Measurements from ENCODE around the gene TPSB2. TPM values are rescaled to one million over a fixed set of nuclear protein-coding genes. Genes with fewer than 3 reads are reported as not detected.

Gene TPSB2
- total and polyA plus RNA-seq, 8 donors, result 0.13 to 55.5 (median 1.6) TPM; not detected in 4

DNA sequence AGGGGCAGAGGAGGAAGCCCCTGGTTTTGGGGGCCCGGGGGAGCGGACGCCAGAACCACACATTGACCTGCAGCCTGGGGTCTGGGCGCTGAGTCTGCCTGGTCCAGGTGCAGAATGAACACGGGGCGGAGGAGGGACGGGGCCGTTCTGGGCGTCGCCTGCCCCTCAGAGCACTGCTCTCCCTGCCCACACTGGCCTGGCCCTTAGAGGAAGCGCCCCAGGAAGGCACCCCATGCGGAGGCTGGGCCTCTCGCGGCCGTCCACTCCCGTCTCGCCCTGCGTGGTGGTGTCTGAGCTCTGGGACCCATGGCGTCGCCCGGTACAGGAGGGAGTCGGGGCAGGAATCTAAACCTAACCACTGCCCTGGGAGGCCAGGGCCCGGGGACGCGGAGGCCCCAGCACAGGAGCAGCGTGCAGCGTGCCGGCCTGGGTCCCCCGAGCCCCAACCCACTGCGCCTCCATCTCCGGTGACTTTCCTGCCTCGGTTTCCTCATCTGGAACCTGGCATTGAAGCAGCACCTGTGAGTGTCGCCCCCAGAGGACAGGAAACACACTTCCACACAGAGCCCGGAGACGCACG is 30.2 kb upstream of the TPSB2 start:
- no peak overlapping the region for H3K27ac ChIP-seq
- no peaks in the 10 kb centered on the region for H3K36me3 ChIP-seq
- DNase-seq (no peak), ATAC-seq (no peak)
- H3K4me3 ChIP-seq, result no peak overlapping the region
- no peaks in the 10 kb centered on the region for H3K4me1 ChIP-seq
- no peaks in the 10 kb centered on the region for H3K9me3 ChIP-seq
- H3K27me3 ChIP-seq, result peaks cover 27 to 83% of the 10 kb centered on the region in 2 donors
- TF ChIP-seq, protein P1, sequence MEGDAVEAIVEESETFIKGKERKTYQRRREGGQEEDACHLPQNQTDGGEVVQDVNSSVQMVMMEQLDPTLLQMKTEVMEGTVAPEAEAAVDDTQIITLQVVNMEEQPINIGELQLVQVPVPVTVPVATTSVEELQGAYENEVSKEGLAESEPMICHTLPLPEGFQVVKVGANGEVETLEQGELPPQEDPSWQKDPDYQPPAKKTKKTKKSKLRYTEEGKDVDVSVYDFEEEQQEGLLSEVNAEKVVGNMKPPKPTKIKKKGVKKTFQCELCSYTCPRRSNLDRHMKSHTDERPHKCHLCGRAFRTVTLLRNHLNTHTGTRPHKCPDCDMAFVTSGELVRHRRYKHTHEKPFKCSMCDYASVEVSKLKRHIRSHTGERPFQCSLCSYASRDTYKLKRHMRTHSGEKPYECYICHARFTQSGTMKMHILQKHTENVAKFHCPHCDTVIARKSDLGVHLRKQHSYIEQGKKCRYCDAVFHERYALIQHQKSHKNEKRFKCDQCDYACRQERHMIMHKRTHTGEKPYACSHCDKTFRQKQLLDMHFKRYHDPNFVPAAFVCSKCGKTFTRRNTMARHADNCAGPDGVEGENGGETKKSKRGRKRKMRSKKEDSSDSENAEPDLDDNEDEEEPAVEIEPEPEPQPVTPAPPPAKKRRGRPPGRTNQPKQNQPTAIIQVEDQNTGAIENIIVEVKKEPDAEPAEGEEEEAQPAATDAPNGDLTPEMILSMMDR (IDR thresholded peaks at IDR 0.05), result no peak
- intact Hi-C loops (cut with DNase I), result no loop called here

- no peak for DNase-seq
- intact Hi-C loops (cut with DNase I), result no loop called here
- Histone ChIP-seq H3K4me1 (no peaks in the 10 kb centered on the region), H3K4me3 (no peak overlapping the region), H3K36me3 (no peaks in the 10 kb centered on the region), H3K9me3 (no peaks in the 10 kb centered on the region), H3K27me3 (peaks cover 27 to 84% of the 10 kb centered on the region in 2 donors), H3K27ac (no peak overlapping the region)
- no peak for ATAC-seq
- TF ChIP-seq, protein P1 (IDR thresholded peaks at IDR 0.05), result no peak
Measured at GRCh38 chr16:1259760-1260068, 29.7 kb upstream of the TPSB2 start.

DNA sequence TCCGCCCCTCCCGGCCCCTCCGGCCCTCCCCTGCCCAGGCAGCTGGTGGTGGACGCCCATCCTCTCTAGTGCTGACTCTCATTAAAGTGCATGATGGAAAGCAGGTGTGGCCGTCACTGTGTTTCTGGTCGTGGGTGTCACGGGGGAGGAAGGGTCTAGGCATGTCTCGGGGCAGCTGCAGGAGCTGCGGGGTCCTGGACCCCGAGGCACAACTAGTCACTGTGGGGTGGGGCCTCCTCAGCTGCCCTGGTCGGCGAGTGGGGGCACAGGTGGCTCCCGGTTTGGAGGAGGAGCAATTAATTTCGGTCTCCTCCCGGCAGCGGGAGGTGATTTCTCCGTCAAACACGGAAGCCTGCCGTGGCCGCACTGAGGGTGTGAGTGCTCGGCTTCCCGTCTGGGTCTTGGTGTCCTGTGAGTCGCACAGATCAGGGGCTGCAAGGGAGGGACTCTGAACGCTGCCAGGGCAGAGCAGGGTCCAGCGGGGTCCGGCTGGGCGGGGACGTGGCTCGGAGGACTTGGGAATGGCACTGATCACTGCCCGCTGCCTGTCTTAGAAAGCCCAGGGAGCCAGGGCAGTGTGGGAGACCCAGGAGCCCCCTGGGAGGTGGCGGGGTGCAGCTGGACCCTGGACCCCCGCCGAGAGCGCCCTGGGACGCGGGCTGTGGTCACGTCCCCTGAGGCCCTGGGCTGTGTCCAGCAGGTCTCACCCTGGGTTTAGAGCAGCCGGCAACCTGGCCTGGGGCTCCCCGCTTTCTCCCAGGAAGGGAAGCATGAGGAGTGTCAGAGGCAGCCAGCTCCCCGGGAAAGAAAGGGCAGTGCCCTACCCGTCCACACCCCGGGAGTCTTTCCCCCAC is 29.1 kb upstream of the TPSB2 start:
- no peak overlapping the region for H3K4me3 ChIP-seq
- intact Hi-C loops (cut with DNase I), result no loop called here
- H3K27ac ChIP-seq, result no peak overlapping the region
- H3K36me3 ChIP-seq, result no peaks in the 10 kb centered on the region
- no peaks in the 10 kb centered on the region for H3K4me1 ChIP-seq
- peaks cover 27 to 84% of the 10 kb centered on the region in 2 donors for H3K27me3 ChIP-seq
- no peaks in the 10 kb centered on the region for H3K9me3 ChIP-seq
- DNase-seq, result no peak
- TF ChIP-seq, protein P1 (IDR thresholded peaks at IDR 0.05), result no peak
- no peak for ATAC-seq

DNA sequence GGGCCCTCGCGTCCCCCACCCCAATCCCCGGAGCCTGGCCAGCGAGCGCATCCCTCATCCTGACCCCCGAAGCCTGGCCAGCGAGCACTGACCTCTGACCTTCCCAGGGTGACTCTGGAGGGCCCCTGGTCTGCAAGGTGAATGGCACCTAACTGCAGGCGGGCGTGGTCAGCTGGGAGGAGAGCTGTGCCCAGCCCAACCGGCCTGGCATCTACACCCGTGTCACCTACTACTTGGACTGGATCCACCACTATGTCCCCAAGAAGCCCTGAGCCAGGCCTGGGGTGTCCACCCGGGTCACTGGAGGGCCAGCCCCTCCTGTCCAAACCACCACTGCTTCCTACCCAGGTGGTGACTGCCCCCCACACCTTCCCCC is 28.2 kb upstream of the TPSB2 start:
- TF ChIP-seq, protein P1 (IDR thresholded peaks at IDR 0.05), result no peak
- Histone ChIP-seq H3K4me1 (no peaks in the 10 kb centered on the region), H3K36me3 (no peaks in the 10 kb centered on the region), H3K27me3 (peaks cover 27 to 76% of the 10 kb centered on the region in 2 donors), H3K27ac (no peak overlapping the region), H3K4me3 (no peak overlapping the region), H3K9me3 (no peaks in the 10 kb centered on the region)
- intact Hi-C loops (cut with DNase I), result no loop called here
- no peak for ATAC-seq
- DNase-seq, result no peak

DNA sequence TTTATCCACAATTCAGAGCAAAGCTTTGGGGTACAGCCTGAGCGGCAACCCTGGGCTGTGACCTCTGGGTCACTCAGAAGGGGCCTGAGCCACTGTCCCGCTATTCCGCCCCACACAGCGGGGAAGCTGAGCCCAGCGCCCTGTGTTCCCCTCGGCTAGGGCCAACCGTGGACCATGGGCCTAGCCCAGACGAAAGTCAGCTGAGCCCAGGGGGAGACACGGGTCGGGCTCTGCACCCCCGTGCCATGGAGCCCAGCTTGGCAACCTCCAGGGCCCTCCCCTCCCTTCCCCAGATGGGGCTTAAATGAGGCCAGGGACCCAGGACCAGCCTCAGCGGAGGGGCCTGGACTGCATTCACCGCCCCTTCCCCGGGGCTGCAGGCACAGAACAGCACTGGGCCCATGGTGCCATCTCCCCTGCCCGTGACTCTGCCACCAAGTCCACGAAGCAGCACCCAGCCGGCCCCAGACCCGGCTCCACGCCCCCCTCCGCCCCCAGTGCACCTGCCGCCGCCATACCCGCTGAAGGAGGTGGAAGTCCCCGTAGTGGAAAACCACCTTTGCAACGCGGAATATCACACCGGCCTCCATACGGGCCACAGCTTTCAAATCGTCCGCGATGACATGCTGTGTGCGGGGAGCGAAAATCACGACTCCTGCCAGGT is 27.7 kb upstream of the TPSB2 start:
- ATAC-seq (no peak), DNase-seq (no peak)
- Histone ChIP-seq H3K4me3 (no peak overlapping the region), H3K27me3 (peaks cover 27 to 71% of the 10 kb centered on the region in 2 donors), H3K4me1 (no peaks in the 10 kb centered on the region), H3K36me3 (no peaks in the 10 kb centered on the region), H3K27ac (no peak overlapping the region), H3K9me3 (no peaks in the 10 kb centered on the region)
- intact Hi-C loops (cut with DNase I), result no loop called here
- TF ChIP-seq, protein P1 (IDR thresholded peaks at IDR 0.05), result no peak

Measured in left lung (tissue), 10 donors.